NCI-H1105 (cell line): ENCODE measurements around the gene DQX1.
"Not testable (repeated sequence)": the region's sequence is repeated elsewhere in the genome, so short reads cannot be mapped to it uniquely, and the experiment has no call there.

Experiments
- DNase-seq: peaks from one replicate; lab custom pipeline; 2025; lab: John Stamatoyannopoulos, UW

DQX1 gene

GRCh38 chr2:74525717-74526648, at the start of gene DQX1:
TSS of gene DQX1 (minus strand) at chr2:74526231. CDS start at chr2:74525729, 502 bp downstream.
- DNase-seq = no peak

GRCh38 chr2:74575320-74575719, 49.3 kb upstream of the DQX1 start:
- no peak for DNase-seq

GRCh38 chr2:74573747-74574562, 47.9 kb upstream of the DQX1 start:
- DNase-seq = no peak

GRCh38 chr2:74572178-74572925, 46.3 kb upstream of the DQX1 start:
- DNase-seq = no peak

GRCh38 chr2:74571058-74571457, 45.0 kb upstream of the DQX1 start:
- DNase-seq = no peak

GRCh38 chr2:74569686-74570085, 43.7 kb upstream of the DQX1 start:
- DNase-seq = no peak

GRCh38 chr2:74567881-74568280, 41.9 kb upstream of the DQX1 start:
- DNase-seq = no peak

GRCh38 chr2:74566754-74567085, 40.7 kb upstream of the DQX1 start:
- no peak for DNase-seq

- DNase-seq = no peak
These were observed 40.2 kb upstream of the DQX1 start for GRCh38 chr2:74566076-74566753.

- no peak for DNase-seq
These were observed 38.2 kb upstream of the DQX1 start for GRCh38 chr2:74564222-74564621.

GRCh38 chr2:74562126-74562775, 36.2 kb upstream of the DQX1 start:
- DNase-seq = no peak

- DNase-seq = not testable (repeated sequence)
These were observed 35.0 kb upstream of the DQX1 start for GRCh38 chr2:74561022-74561421.

GRCh38 chr2:74560591-74560990, 34.6 kb upstream of the DQX1 start:
- DNase-seq = no peak

GRCh38 chr2:74559912-74560311, 33.9 kb upstream of the DQX1 start:
- no peak for DNase-seq

- no peak for DNase-seq
These were observed 32.5 kb upstream of the DQX1 start for GRCh38 chr2:74558284-74559230.

- no peak for DNase-seq
These were observed 30.9 kb upstream of the DQX1 start for GRCh38 chr2:74556831-74557370.

- no peak for DNase-seq
These were observed 30.1 kb upstream of the DQX1 start for GRCh38 chr2:74556159-74556558.

- DNase-seq = no peak
These were observed 29.6 kb upstream of the DQX1 start for GRCh38 chr2:74555610-74556103.

GRCh38 chr2:74554820-74555531, 28.9 kb upstream of the DQX1 start:
- DNase-seq = no peak
